UCSD-AML1 (cell line): ENCODE data around the gene SKIC2.
"Not testable (repeated sequence)": the region's sequence is repeated elsewhere in the genome, so short reads cannot be mapped to it uniquely, and the experiment has no call there.

Source experiments
- DNase-seq: peaks from one replicate; lab custom pipeline; 2025; ENCODE audit not compliant: unreplicated experiment; lab: John Stamatoyannopoulos, UW

The SKIC2 gene

GRCh38 chr6:32003301-32003700, 44.3 kb downstream of the SKIC2 start:
- not testable (repeated sequence) for DNase-seq

GRCh38 chr6:32004393-32004792, 45.4 kb downstream of the SKIC2 start:
- not testable (repeated sequence) for DNase-seq

GRCh38 chr6:32004864-32005537, 46.0 kb downstream of the SKIC2 start:
- DNase-seq, result not testable (repeated sequence)

GRCh38 chr6:32005538-32005880, 46.5 kb downstream of the SKIC2 start:
- DNase-seq, result not testable (repeated sequence)

- DNase-seq, result not testable (repeated sequence)
These were observed 47.1 kb downstream of the SKIC2 start for GRCh38 chr6:32005991-32006529.

GRCh38 chr6:32007086-32007485, 48.1 kb downstream of the SKIC2 start:
- DNase-seq, result not testable (repeated sequence)

- DNase-seq, result not testable (repeated sequence)
These were observed 49.1 kb downstream of the SKIC2 start for GRCh38 chr6:32008037-32008436.

- not testable (repeated sequence) for DNase-seq
These were observed 49.6 kb downstream of the SKIC2 start for GRCh38 chr6:32008616-32009015.

GRCh38 chr6:32009537-32009936, 50.6 kb downstream of the SKIC2 start:
- not testable (repeated sequence) for DNase-seq

- DNase-seq, result not testable (repeated sequence)
These were observed 52.0 kb downstream of the SKIC2 start for GRCh38 chr6:32010856-32011530.

GRCh38 chr6:32012941-32013617, 54.1 kb downstream of the SKIC2 start:
- DNase-seq, result not testable (repeated sequence)

GRCh38 chr6:32013738-32014137, 54.8 kb downstream of the SKIC2 start:
- DNase-seq, result not testable (repeated sequence)

GRCh38 chr6:32014547-32014946, 55.6 kb downstream of the SKIC2 start, which contains the start of gene C4B:
Gene C4B (plus strand): TSS chr6:32014795. CDS start chr6:32014846, 51 bp downstream.
- not testable (repeated sequence) for DNase-seq
